IMR-90 (cell line): ENCODE measurements around the gene CSNK2A1.
A peak's percentile ranks its signal among the peaks of the same experiment; 100 is the strongest.

Experiments used
- CEBPB ChIP-seq: IDR thresholded peaks from 2 replicates; pipeline ENCODE4 v1.6.1; 2012; ENCODE audit warnings: low read depth, low read length, improper control_type of control experiment
- CTCF ChIP-seq: conservative IDR thresholded peaks from 2 replicates; pipeline ENCODE4 v1.5.1; 2012; ENCODE audit warnings: mild to moderate bottlenecking, low read depth, low read length, improper control_type of control experiment
- ELK1 ChIP-seq: fragments of 150-350 bp; IDR thresholded peaks from 2 replicates; pipeline ENCODE4 v1.6.1; 2016; ENCODE audit warnings: low read depth, mild to moderate bottlenecking, low read length, moderate library complexity, borderline replicate concordance
- FOS ChIP-seq: fragments of 150-350 bp; IDR thresholded peaks from 2 replicates; pipeline ENCODE4 v1.6.1; 2016; ENCODE audit warnings: low read depth, low read length
- MAFK ChIP-seq: IDR thresholded peaks from 2 replicates; pipeline ENCODE4 v1.6.1; 2012; ENCODE audit warnings: low read depth, low read length, improper control_type of control experiment
- MAZ ChIP-seq: IDR thresholded peaks from 2 replicates; pipeline ENCODE4 v1.6.1; 2012; ENCODE audit warnings: low read depth, mild to moderate bottlenecking, low read length, improper control_type of control experiment, moderate library complexity, borderline replicate concordance
- NFE2L2 ChIP-seq: fragments of 150-350 bp; IDR thresholded peaks from 2 replicates; pipeline ENCODE4 v1.6.1; 2016; ENCODE audit warnings: low read depth, mild to moderate bottlenecking, low read length
- POLR2A ChIP-seq: IDR thresholded peaks from 2 replicates; pipeline ENCODE4 v1.6.1; 2012; ENCODE audit warnings: mild to moderate bottlenecking, low read depth, low read length
- RAD21 ChIP-seq: IDR thresholded peaks from 2 replicates; pipeline ENCODE4 v1.6.1; 2012; ENCODE audit warnings: low read length, improper control_type of control experiment
- RCOR1 ChIP-seq: IDR thresholded peaks from 2 replicates; pipeline ENCODE4 v1.6.1; 2012; ENCODE audit warnings: mild to moderate bottlenecking, low read length, improper control_type of control experiment; ENCODE audit not compliant: insufficient replicate concordance
- RFX5 ChIP-seq: IDR thresholded peaks from 2 replicates; pipeline ENCODE4 v1.8.0; 2012; ENCODE audit warnings: low read depth, mild to moderate bottlenecking, low read length, moderate library complexity
- SMC3 ChIP-seq: fragments of 150-350 bp; IDR thresholded peaks from 2 replicates; pipeline ENCODE4 v1.6.1; 2016; ENCODE audit warnings: low read depth, mild to moderate bottlenecking, antibody characterized with exemption, low read length, moderate library complexity
- USF2 ChIP-seq: fragments of 150-350 bp; IDR thresholded peaks from 2 replicates; pipeline ENCODE4 v1.6.1; 2017; ENCODE audit warnings: mild to moderate bottlenecking, antibody characterized with exemption, low read length, low read depth

GRCh38 chr20:462199-462991 is 81.2 kb downstream of the CSNK2A1 start, which contains the start of gene TBC1D20:
- TF ChIP-seq CTCF (peak; percentile 37; the same call in 1 of the 2 replicates), USF2 (peak; percentile 98), MAFK (peak; percentile 60; the same call in 1 of the 2 replicates), POLR2A (peak; percentile 84), ELK1 (no peak), RAD21 (no peak), FOS (no peak), MAZ (peak; percentile 57; the same call in 1 of the 2 replicates), NFE2L2 (no peak), SMC3 (no peak), RCOR1 (no peak), CEBPB (no peak), RFX5 (no peak)
